Stimulated activated CD8-positive, alpha-beta memory T cell treated with anti-CD3 and anti-CD28 coated beads, Interleukin-12 subunit alpha, Interleukin-12 subunit beta, amount 100 ng/mL, for 24 hours (primary cell): ENCODE data around the gene KCND3.

Experiments used
- DNase-seq: peaks from one replicate; pipeline ENCODE4 v3.0.0-alpha.2; 2020; ENCODE audit errors: extremely low read depth

The KCND3 gene

GRCh38 chr1:111729271-111729921 is 260.1 kb downstream of the KCND3 start:
- DNase-seq, result no peak

GRCh38 chr1:111727056-111727455 is 262.4 kb downstream of the KCND3 start:
- no peak for DNase-seq

- DNase-seq, result no peak
Measured at GRCh38 chr1:111725192-111725591, 264.3 kb downstream of the KCND3 start.

- DNase-seq, result no peak
Measured at GRCh38 chr1:111723871-111724270, 265.6 kb downstream of the KCND3 start.

GRCh38 chr1:111723091-111723806 is 266.2 kb downstream of the KCND3 start:
- DNase-seq, result no peak

GRCh38 chr1:111720977-111721786 is 268.3 kb downstream of the KCND3 start:
- no peak for DNase-seq
